Fibroblast of mammary gland (primary cell): ENCODE results near the gene CHRM1.

Experiments used
- DNase-seq: peaks from one replicate; pipeline ENCODE4 v3.0.0-alpha.2; 2010; ENCODE audit warnings: low read depth
- H3K4me3 ChIP-seq: 2 replicates; pipeline ENCODE4 v1.5.1; 2011; ENCODE audit warnings: low read depth, mild to moderate bottlenecking, low read length, moderate library complexity; ENCODE audit not compliant: control insufficient read depth
- TF ChIP-seq, protein P1 (sequence below): conservative IDR thresholded peaks from 2 replicates; pipeline ENCODE4 v1.5.1; 2011; ENCODE audit warnings: low read depth, low read length, inconsistent platforms; ENCODE audit not compliant: control insufficient read depth, insufficient read depth

CHRM1 gene

DNA sequence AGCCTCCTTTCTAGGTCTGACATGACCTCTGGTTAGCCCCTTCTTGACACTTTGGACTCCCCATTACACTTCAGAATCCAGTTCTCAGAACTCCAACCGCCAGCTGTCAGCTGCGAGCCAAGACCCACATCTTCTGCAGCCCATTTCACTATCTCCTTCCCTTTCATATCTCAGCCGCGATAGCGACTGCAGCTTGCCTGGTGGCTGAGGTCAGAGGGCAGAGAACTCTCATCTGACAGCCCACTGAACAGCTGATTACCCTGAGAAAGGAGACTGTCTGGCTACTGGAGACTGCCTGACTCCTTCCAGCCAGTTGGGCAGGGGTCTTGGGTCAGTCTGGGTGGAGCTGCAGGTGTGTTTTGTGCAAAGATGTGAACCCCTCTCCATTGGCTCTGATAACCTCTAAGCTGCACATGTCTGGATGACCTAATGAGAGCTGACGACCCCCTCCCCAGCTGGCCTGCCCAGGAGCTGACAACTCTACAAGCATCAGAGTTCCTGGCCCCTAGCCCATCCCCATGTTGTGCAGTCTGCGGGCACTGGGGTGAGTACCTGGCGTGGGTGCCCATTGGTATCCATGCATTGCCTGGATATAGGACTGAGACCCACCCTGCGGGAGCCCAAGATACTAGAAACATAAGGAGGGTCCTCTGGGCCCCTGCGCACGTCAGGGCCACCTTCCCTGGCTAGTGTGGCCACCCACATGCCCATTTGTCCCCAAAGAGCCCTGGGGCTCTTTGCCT lies 1.1 kb downstream of the CHRM1 start:
- TF ChIP-seq, protein P1, sequence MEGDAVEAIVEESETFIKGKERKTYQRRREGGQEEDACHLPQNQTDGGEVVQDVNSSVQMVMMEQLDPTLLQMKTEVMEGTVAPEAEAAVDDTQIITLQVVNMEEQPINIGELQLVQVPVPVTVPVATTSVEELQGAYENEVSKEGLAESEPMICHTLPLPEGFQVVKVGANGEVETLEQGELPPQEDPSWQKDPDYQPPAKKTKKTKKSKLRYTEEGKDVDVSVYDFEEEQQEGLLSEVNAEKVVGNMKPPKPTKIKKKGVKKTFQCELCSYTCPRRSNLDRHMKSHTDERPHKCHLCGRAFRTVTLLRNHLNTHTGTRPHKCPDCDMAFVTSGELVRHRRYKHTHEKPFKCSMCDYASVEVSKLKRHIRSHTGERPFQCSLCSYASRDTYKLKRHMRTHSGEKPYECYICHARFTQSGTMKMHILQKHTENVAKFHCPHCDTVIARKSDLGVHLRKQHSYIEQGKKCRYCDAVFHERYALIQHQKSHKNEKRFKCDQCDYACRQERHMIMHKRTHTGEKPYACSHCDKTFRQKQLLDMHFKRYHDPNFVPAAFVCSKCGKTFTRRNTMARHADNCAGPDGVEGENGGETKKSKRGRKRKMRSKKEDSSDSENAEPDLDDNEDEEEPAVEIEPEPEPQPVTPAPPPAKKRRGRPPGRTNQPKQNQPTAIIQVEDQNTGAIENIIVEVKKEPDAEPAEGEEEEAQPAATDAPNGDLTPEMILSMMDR = no peak
- no peak overlapping the region for H3K4me3 ChIP-seq
- DNase-seq = no peak

GRCh38 chr11:62919476-62919875 lies 1.7 kb downstream of the CHRM1 start:
- DNase-seq = no peak
- TF ChIP-seq, protein P1 = no peak
- H3K4me3 ChIP-seq = no peak overlapping the region

DNA sequence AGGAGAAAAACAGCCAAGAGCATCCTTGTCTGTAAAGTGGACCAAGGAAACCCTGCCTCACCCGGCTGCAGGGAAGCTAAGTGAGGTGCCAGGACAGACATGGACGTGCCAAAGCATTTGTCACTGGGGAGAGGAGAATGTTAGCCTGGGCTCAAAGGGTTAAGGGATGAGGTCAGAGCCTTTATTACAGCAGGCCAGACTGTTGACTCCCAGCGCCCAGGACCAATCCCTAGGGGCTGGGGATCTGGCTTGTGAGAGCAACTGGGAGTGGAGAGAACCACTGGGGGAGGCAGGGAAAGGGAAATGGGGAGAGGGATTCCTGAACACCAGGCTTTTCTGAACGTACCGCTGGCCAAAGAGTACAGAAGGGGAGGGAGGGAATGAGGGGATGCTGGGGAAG lies 2.6 kb downstream of the CHRM1 start:
- TF ChIP-seq, protein P1 = no peak
- DNase-seq = no peak
- H3K4me3 ChIP-seq = no peak overlapping the region

DNA sequence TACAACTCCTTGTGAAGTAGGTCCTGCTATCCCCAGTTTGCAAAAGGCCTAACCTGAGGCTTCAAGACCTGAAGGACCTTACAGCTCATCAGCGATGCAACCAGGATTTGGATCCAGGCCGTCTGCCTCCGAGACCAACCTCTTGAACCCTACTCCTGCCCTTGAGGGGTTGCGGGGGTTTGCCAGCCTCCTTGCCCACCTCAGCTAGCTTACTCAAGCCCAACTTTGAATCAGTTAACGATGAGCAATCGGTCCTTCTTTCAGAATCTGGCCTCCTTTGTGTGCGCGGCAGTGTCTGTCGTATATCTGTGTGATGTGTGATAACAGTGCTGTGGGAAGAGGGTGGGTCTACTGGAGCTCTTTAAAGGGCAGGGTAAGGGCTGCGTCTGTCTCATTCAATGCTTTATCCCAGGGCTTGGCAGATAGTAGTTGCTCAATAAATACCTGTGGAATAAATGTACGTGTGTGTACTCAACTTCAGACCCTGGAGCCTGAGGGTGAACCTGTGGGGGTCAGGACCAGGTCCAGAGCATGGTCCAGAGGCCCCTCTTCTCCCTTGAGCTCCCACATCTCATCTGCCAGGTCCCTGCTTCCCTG lies 3.2 kb downstream of the CHRM1 start:
- no peak overlapping the region for H3K4me3 ChIP-seq
- TF ChIP-seq, protein P1 = no peak
- no peak for DNase-seq

DNA sequence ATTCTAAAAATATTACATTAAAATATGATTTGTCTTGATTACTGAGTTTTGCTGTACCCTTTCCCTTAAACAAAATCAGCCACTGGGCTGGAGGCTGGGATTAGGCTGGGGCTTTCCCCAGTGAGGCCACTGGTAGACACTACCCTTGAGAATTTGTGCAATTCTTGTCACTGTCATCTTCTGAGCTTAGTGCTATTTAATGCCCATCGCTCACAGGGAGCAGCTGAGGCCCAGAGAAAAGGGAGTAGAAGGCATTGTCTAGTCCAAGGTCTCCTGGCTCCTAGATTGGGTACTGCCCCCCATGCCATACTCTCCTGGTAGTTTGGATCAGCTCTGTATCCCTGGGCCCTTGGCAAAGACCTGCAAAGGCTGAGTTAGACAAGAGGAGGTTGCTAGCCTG lies 6.7 kb downstream of the CHRM1 start:
- H3K4me3 ChIP-seq = no peak overlapping the region
- DNase-seq = no peak
- TF ChIP-seq, protein P1 = no peak

DNA sequence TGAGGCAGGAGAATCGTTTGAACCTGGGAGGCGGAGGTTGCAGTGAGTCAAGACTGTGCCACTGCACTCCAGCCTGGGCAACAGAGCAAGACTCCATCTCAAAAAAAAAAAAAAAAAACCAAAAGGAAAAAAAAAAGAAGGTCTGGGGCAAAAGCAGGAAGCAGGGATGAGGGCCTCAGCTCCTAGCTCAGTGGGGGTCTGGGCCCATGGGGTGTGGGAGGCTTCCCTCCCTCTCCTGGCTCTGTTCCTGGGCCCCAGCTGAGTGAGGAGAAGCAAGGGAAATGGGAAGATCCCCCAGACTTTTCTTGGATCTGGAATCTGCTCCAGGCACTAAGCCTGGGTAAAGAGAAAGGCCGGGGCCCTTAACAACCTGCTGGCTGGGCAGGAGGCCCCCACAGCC lies 8.9 kb downstream of the CHRM1 start:
- no peak overlapping the region for H3K4me3 ChIP-seq
- TF ChIP-seq, protein P1 = no peak
- DNase-seq = no peak
